ENCODE measurements around the gene AKAP13.

DNA sequence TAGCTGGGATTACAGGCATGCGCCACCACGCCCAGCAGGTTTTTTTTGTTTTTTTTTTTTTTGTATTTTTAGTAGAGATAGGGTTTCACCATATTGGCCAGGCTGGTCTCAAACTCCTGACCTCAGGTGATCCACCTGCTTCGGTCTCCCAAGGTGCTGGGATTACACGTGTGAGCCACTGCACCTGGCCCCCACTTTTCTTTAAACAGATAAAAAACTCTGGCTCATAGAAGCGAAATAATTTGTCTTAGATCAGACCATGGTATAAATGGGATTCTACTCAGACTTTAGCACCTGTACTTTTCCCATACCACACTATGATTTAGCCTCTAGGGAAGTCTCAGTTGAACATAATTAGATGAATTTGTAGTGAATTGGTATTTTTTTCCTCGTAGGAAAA lies 182.4 kb downstream of the AKAP13 start:
- TF ChIP-seq, protein P1, sequence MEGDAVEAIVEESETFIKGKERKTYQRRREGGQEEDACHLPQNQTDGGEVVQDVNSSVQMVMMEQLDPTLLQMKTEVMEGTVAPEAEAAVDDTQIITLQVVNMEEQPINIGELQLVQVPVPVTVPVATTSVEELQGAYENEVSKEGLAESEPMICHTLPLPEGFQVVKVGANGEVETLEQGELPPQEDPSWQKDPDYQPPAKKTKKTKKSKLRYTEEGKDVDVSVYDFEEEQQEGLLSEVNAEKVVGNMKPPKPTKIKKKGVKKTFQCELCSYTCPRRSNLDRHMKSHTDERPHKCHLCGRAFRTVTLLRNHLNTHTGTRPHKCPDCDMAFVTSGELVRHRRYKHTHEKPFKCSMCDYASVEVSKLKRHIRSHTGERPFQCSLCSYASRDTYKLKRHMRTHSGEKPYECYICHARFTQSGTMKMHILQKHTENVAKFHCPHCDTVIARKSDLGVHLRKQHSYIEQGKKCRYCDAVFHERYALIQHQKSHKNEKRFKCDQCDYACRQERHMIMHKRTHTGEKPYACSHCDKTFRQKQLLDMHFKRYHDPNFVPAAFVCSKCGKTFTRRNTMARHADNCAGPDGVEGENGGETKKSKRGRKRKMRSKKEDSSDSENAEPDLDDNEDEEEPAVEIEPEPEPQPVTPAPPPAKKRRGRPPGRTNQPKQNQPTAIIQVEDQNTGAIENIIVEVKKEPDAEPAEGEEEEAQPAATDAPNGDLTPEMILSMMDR (IDR thresholded peaks at IDR 0.05): no peak
- no peak for TF ChIP-seq POLR2A (IDR thresholded peaks at IDR 0.05)
